HEK293 (cell line): ENCODE measurements around the gene XPO1.

Source experiments
- CTCF ChIP-seq: fragments of 450-650 bp; formaldehyde crosslinking; IDR thresholded peaks from 2 replicates; pipeline ENCODE4 v1.5.1; 2016; ENCODE audit warnings: missing biosample characterization, missing genetic modification characterization
- EGR2 ChIP-seq: fragments of 450-650 bp; formaldehyde crosslinking; IDR thresholded peaks from 2 replicates; pipeline ENCODE4 v1.5.1; 2016; ENCODE audit warnings: low read depth, missing biosample characterization, missing genetic modification characterization
- HOXA7 ChIP-seq: sonication (generic); formaldehyde crosslinking; IDR thresholded peaks from 2 replicates; pipeline ENCODE4 v1.8.1; 2022; ENCODE audit warnings: missing genetic modification reagents, borderline replicate concordance
- KLF10 ChIP-seq: fragments of 450-650 bp; IDR thresholded peaks from 2 replicates; pipeline ENCODE4 v1.5.1; 2018; ENCODE audit warnings: missing biosample characterization, mild to moderate bottlenecking, missing genetic modification characterization
- PRDM10 ChIP-seq: fragments of 450-650 bp; formaldehyde crosslinking; IDR thresholded peaks from 2 replicates; pipeline ENCODE4 v1.5.1; 2016; ENCODE audit warnings: missing biosample characterization, missing genetic modification characterization
- SCRT1 ChIP-seq: fragments of 450-650 bp; formaldehyde crosslinking; IDR thresholded peaks from 2 replicates; pipeline ENCODE4 v1.5.1; 2016; ENCODE audit warnings: missing biosample characterization, missing genetic modification characterization, borderline replicate concordance
- SP2 ChIP-seq: fragments of 450-650 bp; formaldehyde crosslinking; IDR thresholded peaks from 2 replicates; pipeline ENCODE4 v1.5.1; 2016; ENCODE audit warnings: missing biosample characterization, missing genetic modification characterization
- TCF7L2 ChIP-seq: IDR thresholded peaks from 2 replicates; pipeline ENCODE4 v1.6.1; 2011; ENCODE audit warnings: low read depth, mild to moderate bottlenecking, inconsistent platforms, low read length, moderate library complexity, borderline replicate concordance
- YY1 ChIP-seq: fragments of 450-650 bp; formaldehyde crosslinking; IDR thresholded peaks from 2 replicates; pipeline ENCODE4 v1.5.1; 2018; ENCODE audit warnings: missing biosample characterization, missing genetic modification characterization
- ZFHX2 ChIP-seq: fragments of 450-650 bp; formaldehyde crosslinking; conservative IDR thresholded peaks from 2 replicates; pipeline ENCODE4 v1.5.1; 2016; ENCODE audit warnings: missing biosample characterization, missing genetic modification characterization
- ZFP41 ChIP-seq: fragments of 450-650 bp; formaldehyde crosslinking; IDR thresholded peaks from 2 replicates; pipeline ENCODE4 v1.5.1; 2016; ENCODE audit warnings: missing biosample characterization, missing genetic modification characterization, borderline replicate concordance
- ZNF10 ChIP-seq: fragments of 450-650 bp; formaldehyde crosslinking; IDR thresholded peaks from 2 replicates; pipeline ENCODE4 v1.5.1; 2017; ENCODE audit warnings: missing biosample characterization, missing genetic modification characterization
- ZNF112 ChIP-seq: fragments of 450-650 bp; formaldehyde crosslinking; IDR thresholded peaks from 2 replicates; pipeline ENCODE4 v1.5.0; 2017; ENCODE audit warnings: missing biosample characterization, missing genetic modification characterization
- ZNF169 ChIP-seq: fragments of 450-650 bp; formaldehyde crosslinking; IDR thresholded peaks from 2 replicates; pipeline ENCODE4 v1.5.1; 2016; ENCODE audit warnings: missing biosample characterization, missing genetic modification characterization
- ZNF19 ChIP-seq: fragments of 450-650 bp; formaldehyde crosslinking; IDR thresholded peaks from 2 replicates; pipeline ENCODE4; 2016; ENCODE audit warnings: missing biosample characterization, missing genetic modification characterization, low read depth
- ZNF266 ChIP-seq: fragments of 450-650 bp; formaldehyde crosslinking; IDR thresholded peaks from 2 replicates; pipeline ENCODE4 v1.5.1; 2016; ENCODE audit warnings: missing biosample characterization, missing genetic modification characterization, low read depth
- ZNF362 ChIP-seq: fragments of 450-650 bp; formaldehyde crosslinking; IDR thresholded peaks from 2 replicates; pipeline ENCODE4 v1.5.1; 2016; ENCODE audit warnings: missing biosample characterization, missing genetic modification characterization
- ZNF398 ChIP-seq: fragments of 450-650 bp; formaldehyde crosslinking; IDR thresholded peaks from 2 replicates; pipeline ENCODE4 v1.5.1; 2017; ENCODE audit warnings: missing biosample characterization, missing genetic modification characterization
- ZNF416 ChIP-seq: fragments of 450-650 bp; formaldehyde crosslinking; IDR thresholded peaks from 2 replicates; pipeline ENCODE4 v1.5.1; 2016; ENCODE audit warnings: missing biosample characterization, missing genetic modification characterization
- ZNF449 ChIP-seq: fragments of 450-650 bp; formaldehyde crosslinking; IDR thresholded peaks from 2 replicates; pipeline ENCODE4 v1.5.1; 2017; ENCODE audit warnings: missing biosample characterization, mild to moderate bottlenecking, missing genetic modification characterization, moderate library complexity
- ZNF629 ChIP-seq: fragments of 450-650 bp; formaldehyde crosslinking; IDR thresholded peaks from 2 replicates; pipeline ENCODE4 v1.5.1; 2017; ENCODE audit warnings: missing biosample characterization, missing genetic modification characterization
- ZNF654 ChIP-seq: fragments of 450-650 bp; formaldehyde crosslinking; IDR thresholded peaks from 2 replicates; pipeline ENCODE4 v1.5.1; 2016; ENCODE audit warnings: low read depth, missing biosample characterization, missing genetic modification characterization
- ZNF658 ChIP-seq: fragments of 450-650 bp; formaldehyde crosslinking; IDR thresholded peaks from 2 replicates; pipeline ENCODE4; 2016; ENCODE audit warnings: missing biosample characterization, missing genetic modification characterization
- ZNF664 ChIP-seq: fragments of 450-650 bp; formaldehyde crosslinking; IDR thresholded peaks from 2 replicates; pipeline ENCODE4 v1.5.1; 2016; ENCODE audit warnings: missing biosample characterization, missing genetic modification characterization
- ZNF768 ChIP-seq: fragments of 450-650 bp; formaldehyde crosslinking; IDR thresholded peaks from 2 replicates; pipeline ENCODE4 v1.5.1; 2018; ENCODE audit warnings: missing biosample characterization, mild to moderate bottlenecking, missing genetic modification characterization
- ZNF777 ChIP-seq: fragments of 450-650 bp; formaldehyde crosslinking; IDR thresholded peaks from 2 replicates; pipeline ENCODE4 v1.5.1; 2017; ENCODE audit warnings: missing biosample characterization, missing genetic modification characterization, borderline replicate concordance
- ZNF843 ChIP-seq: fragments of 450-650 bp; formaldehyde crosslinking; IDR thresholded peaks from 2 replicates; pipeline ENCODE4 v1.5.1; 2016; ENCODE audit warnings: missing biosample characterization, missing genetic modification characterization

XPO1 gene

GRCh38 chr2:61538200-61538919, at the start of gene XPO1 (continued):
- peak; percentile 32; the same call in 1 of the 2 replicates for TF ChIP-seq ZNF449 (tag by site-specific recombination)
- peak; percentile 80 for TF ChIP-seq KLF10 (tag by site-specific recombination)
- peak; percentile 93 for TF ChIP-seq ZNF398 (tag by site-specific recombination)
- TF ChIP-seq YY1 (tag by site-specific recombination): no peak
- TF ChIP-seq ZNF10 (tag by site-specific recombination): no peak
- no peak for TF ChIP-seq ZNF664 (tag by site-specific recombination)
- TF ChIP-seq TCF7L2: peak; percentile 46; the same call in 1 of the 2 replicates
- TF ChIP-seq HOXA7: no peak
- TF ChIP-seq ZNF629 (tag by site-specific recombination): peak; percentile 38; the same call in 1 of the 2 replicates
- TF ChIP-seq ZNF658: no peak
- TF ChIP-seq PRDM10 (tag by site-specific recombination): peak; percentile 98
- no peak for TF ChIP-seq ZNF777 (tag by site-specific recombination)
- no peak for TF ChIP-seq ZNF654
- no peak for TF ChIP-seq ZNF266 (tag by site-specific recombination)
- TF ChIP-seq ZNF843 (tag by site-specific recombination): 0 out of 2 replicates have a peak, but pooled peaks have one; percentile 23
- TF ChIP-seq ZNF169 (tag by site-specific recombination): no peak
- peak; percentile 74 for TF ChIP-seq ZFHX2
- no peak for TF ChIP-seq ZNF768
- peak; percentile 87 for TF ChIP-seq SP2
- no peak for TF ChIP-seq ZFP41 (tag by site-specific recombination)
- peak; percentile 72 for TF ChIP-seq EGR2 (tag by site-specific recombination)
- no peak for TF ChIP-seq ZNF19
- peak; percentile 26; the same call in 1 of the 2 replicates for TF ChIP-seq SCRT1 (tag by site-specific recombination)
- no peak for TF ChIP-seq ZNF416
- no peak for TF ChIP-seq ZNF112 (tag by site-specific recombination)
- TF ChIP-seq CTCF: peak; percentile 13; the same call in 1 of the 2 replicates
- TF ChIP-seq ZNF362 (tag by site-specific recombination): no peak
